ENCODE data around the gene CHD9. TPM values are rescaled to one million over a fixed set of nuclear protein-coding genes. Genes with fewer than 3 reads are reported as not detected.
A peak's percentile ranks its signal among the peaks of the same experiment; 100 is the strongest.

CHD9 gene, protein sequence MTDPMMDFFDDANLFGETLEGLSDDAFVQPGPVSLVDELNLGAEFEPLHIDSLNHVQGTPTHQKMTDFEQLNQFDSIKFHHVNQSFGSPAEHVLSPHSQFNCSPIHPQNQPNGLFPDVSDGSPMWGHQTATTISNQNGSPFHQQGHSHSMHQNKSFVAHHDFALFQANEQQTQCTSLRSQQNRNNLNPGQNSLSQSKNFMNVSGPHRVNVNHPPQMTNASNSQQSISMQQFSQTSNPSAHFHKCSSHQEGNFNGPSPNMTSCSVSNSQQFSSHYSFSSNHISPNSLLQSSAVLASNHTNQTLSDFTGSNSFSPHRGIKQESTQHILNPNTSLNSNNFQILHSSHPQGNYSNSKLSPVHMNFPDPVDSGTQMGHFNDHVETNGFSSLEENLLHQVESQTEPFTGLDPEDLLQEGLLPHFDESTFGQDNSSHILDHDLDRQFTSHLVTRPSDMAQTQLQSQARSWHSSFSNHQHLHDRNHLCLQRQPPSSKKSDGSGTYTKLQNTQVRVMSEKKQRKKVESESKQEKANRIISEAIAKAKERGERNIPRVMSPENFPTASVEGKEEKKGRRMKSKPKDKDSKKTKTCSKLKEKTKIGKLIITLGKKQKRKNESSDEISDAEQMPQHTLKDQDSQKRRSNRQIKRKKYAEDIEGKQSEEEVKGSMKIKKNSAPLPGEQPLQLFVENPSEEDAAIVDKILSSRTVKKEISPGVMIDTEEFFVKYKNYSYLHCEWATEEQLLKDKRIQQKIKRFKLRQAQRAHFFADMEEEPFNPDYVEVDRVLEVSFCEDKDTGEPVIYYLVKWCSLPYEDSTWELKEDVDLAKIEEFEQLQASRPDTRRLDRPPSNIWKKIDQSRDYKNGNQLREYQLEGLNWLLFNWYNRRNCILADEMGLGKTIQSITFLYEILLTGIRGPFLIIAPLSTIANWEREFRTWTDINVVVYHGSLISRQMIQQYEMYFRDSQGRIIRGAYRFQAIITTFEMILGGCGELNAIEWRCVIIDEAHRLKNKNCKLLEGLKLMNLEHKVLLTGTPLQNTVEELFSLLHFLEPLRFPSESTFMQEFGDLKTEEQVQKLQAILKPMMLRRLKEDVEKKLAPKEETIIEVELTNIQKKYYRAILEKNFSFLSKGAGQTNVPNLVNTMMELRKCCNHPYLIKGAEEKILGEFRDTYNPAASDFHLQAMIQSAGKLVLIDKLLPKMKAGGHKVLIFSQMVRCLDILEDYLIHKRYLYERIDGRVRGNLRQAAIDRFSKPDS (N-terminal part only)
- total RNA-seq: 10 to 100 TPM; 29.0 to 68.5 (median 37.3) TPM

DNA sequence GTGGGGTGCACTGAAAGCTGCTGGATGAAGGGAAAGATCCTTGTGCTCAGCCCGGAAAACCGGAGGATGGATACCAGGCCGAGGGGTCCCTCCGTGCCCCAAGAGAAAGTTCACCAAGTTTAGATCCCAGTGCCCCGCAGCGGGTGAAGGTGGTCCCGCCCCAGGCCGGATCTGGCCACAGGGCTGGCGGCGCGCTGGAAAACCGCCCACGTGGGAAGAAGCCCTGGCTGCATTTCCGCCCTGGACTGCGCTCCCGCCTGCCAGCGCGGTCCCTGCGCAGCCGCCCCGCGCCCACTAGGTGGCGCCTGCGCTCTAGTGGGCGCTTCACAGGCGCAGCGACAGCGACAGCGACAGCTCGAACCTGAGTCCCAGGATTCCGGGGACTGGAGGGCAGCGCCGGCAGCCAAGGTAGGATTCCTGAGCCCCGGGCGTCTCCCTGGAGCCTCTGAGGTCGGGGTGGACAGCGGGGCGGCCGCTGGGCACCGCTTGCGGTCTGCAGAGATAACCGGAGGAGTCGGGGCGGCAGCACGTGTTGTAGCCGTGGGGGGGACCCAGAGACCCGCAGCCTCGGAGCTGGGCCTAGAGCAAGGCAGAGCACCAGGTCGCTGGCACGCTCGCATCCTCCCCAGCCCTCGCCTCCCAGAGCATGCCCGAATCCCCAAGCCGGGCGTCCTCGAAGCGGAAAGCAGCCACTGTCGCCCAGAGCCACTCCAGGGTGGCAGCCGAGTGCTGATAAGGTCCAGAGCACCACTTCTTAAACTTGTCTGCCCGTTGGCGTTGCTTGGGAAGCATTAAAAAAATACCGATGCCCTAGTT is at the start of gene CHD9:
Gene CHD9, plus strand, starts transcription at position 322 of the 816 bp plus-strand sequence. CDS start 101,099 bp downstream, outside the sequence.
- H3K27me3 ChIP-seq: no peaks in the 10 kb centered on the region
- peak within 1 kb of the TSS; percentile 92 to 95 (median 94) for H3K27ac ChIP-seq
- H3K4me3 ChIP-seq: peak within 1 kb of the TSS; percentile 72 to 92 (median 82)
- H3K36me3 ChIP-seq: no peaks in the 10 kb centered on the region
- WGBS, 2 donors: 0 to 2% methylated on average over 2 to 9 of the region's 62 CpGs
- DNase-seq: no peak
- no peaks in the 10 kb centered on the region for H3K9me3 ChIP-seq
- intact Hi-C loops (cut with DNase I): loop anchor here (10.0 kb wide), 1 partner anchor 80 kb away; no protein-coding TSS in a partner anchor
- peaks cover 13 to 71% (median 20%) of the 10 kb centered on the region in 3 donors for H3K4me1 ChIP-seq
- TF ChIP-seq, protein P1, sequence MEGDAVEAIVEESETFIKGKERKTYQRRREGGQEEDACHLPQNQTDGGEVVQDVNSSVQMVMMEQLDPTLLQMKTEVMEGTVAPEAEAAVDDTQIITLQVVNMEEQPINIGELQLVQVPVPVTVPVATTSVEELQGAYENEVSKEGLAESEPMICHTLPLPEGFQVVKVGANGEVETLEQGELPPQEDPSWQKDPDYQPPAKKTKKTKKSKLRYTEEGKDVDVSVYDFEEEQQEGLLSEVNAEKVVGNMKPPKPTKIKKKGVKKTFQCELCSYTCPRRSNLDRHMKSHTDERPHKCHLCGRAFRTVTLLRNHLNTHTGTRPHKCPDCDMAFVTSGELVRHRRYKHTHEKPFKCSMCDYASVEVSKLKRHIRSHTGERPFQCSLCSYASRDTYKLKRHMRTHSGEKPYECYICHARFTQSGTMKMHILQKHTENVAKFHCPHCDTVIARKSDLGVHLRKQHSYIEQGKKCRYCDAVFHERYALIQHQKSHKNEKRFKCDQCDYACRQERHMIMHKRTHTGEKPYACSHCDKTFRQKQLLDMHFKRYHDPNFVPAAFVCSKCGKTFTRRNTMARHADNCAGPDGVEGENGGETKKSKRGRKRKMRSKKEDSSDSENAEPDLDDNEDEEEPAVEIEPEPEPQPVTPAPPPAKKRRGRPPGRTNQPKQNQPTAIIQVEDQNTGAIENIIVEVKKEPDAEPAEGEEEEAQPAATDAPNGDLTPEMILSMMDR (IDR thresholded peaks at IDR 0.05): peak; percentile 99 to 100 (median 99)
- peak in 1 of 4 donors; percentile 11 for TF ChIP-seq POLR2A (IDR thresholded peaks at IDR 0.05)

DNA sequence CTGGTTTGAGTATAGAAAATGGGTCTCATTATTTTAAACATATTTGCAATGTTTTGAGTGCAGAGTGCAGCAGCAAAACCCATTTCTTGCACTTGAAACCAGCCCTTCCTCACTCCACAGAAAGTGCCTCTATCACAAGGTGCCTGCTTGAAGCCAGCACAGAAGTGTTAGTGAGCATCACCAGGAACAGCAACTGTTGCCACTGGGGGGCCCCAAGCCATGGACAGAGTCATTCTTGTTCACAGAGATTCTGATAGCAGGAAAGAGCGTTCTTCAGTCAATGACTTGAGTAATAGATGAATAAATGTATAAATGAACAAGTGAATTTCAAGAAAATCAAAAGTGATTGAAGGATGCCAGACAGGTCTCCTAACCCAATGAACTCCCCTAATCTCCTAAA is 47.7 kb upstream of the CHD9 start:
- no peak for DNase-seq
- Histone ChIP-seq H3K36me3 (no peaks in the 10 kb centered on the region), H3K27ac (no peak overlapping the region), H3K4me1 (no peaks in the 10 kb centered on the region), H3K9me3 (no peaks in the 10 kb centered on the region), H3K4me3 (no peak overlapping the region), H3K27me3 (no peaks in the 10 kb centered on the region)
- intact Hi-C loops (cut with DNase I): no loop called here
- TF ChIP-seq, protein P1 (IDR thresholded peaks at IDR 0.05): no peak
- TF ChIP-seq POLR2A (IDR thresholded peaks at IDR 0.05): no peak
- 85 to 100% methylated on average over 1 of the region's 1 CpG for WGBS, 2 donors

DNA sequence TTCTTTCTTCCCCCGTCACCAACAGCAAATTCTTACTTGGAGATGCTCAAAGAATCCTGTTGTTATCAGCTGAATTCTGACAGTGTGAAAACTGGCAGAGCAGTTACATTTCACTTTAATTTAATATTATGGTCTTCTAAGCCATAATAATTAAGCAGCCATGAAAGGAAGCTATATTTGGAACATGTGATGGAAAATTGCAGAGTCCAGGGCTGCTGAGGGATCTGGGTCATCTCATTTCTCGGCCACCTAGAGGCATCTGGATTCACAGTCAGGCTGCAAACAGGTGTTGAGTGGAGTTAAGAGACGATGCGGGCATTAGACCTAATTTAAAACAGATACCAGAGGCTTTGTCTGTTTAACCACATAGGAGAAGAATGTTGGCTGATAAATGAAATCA is 40.5 kb upstream of the CHD9 start:
- intact Hi-C loops (cut with DNase I): no loop called here
- no peak overlapping the region for H3K27ac ChIP-seq
- TF ChIP-seq POLR2A (IDR thresholded peaks at IDR 0.05): no peak
- TF ChIP-seq, protein P1 (IDR thresholded peaks at IDR 0.05): no peak
- H3K4me1 ChIP-seq: no peaks in the 10 kb centered on the region
- no peak overlapping the region for H3K4me3 ChIP-seq
- DNase-seq: no peak
- no peaks in the 10 kb centered on the region for H3K36me3 ChIP-seq
- WGBS, 2 donors: 55 to 65% methylated on average over 3 to 4 of the region's 4 CpGs
- peaks cover 0 to 15% (median 0%) of the 10 kb centered on the region in 4 donors for H3K27me3 ChIP-seq
- no peaks in the 10 kb centered on the region for H3K9me3 ChIP-seq

DNA sequence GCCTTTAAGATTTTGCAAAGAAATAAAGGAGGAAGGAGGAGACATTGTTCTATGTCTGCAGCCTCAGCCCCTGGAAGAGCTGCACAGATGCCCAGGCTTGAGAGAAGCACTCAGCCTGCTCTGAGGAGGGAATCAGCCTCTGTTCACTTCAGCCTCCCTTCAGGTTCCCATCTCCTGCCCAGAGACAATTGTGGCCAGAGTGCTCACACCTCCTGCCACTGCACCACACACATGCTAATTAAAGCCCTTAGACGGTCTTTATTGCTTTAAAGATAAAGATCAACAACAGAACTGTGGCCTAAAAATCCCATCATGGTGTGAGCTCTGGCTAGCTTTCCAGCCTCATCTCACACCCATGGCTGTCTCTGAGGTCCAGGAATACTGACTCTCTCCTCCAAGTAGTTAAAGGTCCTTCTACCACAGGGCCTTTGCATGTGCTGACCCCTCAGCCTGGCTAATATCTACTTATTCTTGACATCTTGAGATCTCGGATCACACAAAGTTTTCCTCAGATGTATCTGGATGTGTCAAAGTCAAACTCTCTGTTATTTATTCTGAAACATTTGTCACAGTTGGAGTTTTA is 35.9 kb upstream of the CHD9 start:
- Histone ChIP-seq H3K27me3 (peaks cover 0 to 7% (median 0%) of the 10 kb centered on the region in 4 donors), H3K36me3 (no peaks in the 10 kb centered on the region), H3K27ac (no peak overlapping the region), H3K9me3 (no peaks in the 10 kb centered on the region), H3K4me1 (peaks cover 0 to 5% (median 0%) of the 10 kb centered on the region in 3 donors), H3K4me3 (no peak overlapping the region)
- WGBS, 2 donors: 76 to 98% methylated on average over 2 of the region's 2 CpGs
- intact Hi-C loops (cut with DNase I): no loop called here
- TF ChIP-seq POLR2A (IDR thresholded peaks at IDR 0.05): no peak
- TF ChIP-seq, protein P1 (IDR thresholded peaks at IDR 0.05): no peak
- no peak for DNase-seq
